Keratinocyte (primary cell): Measurements from ENCODE around the gene UHRF2.

Experiments
- CTCF ChIP-seq, 3 experiments: IDR thresholded peaks in 1 of 3; conservative IDR thresholded peaks in 1 of 3; optimal IDR thresholded peaks in 1 of 3; 2 replicates in 2 of 3; 3 replicates in 1 of 3; pipeline versions ENCODE3 to v1.5.1; 2011; ENCODE audit warnings: low read length in 3 of 3, mild to moderate bottlenecking in 3 of 3, moderate library complexity in 2 of 3, control low read depth in 1 of 3, inconsistent platforms in 1 of 3; ENCODE audit not compliant: insufficient read depth in 2 of 3; ENCODE audit errors: extremely low read depth in 1 of 3
- EZH2 ChIP-seq: IDR thresholded peaks from one replicate; pipeline ENCODE4 v1.6.1; 2012; ENCODE audit warnings: inconsistent platforms, mild to moderate bottlenecking, low read length, moderate library complexity

GRCh38 chr9:6439051-6439703 is 26.2 kb downstream of the UHRF2 start:
- TF ChIP-seq CTCF (optimal IDR thresholded peaks at IDR 0.05 in 1 of 3, IDR thresholded peaks at IDR 0.05 in 1 of 3, conservative IDR thresholded peaks at IDR 0.05 in 1 of 3; ENCODE audit: extremely low read depth in 1 of 3, insufficient read depth in 2 of 3, low read length in 3 of 3) (no peak), EZH2 (no peak)
